ENCODE data around the gene SPSB3. TPM values are rescaled to one million over a fixed set of nuclear protein-coding genes. Genes with fewer than 3 reads are reported as not detected.
"Not testable (repeated sequence)": the region's sequence is repeated elsewhere in the genome, so short reads cannot be mapped to it uniquely, and the experiment has no call there.

Gene SPSB3
- total RNA-seq, 3 donors from 2014 or later, result 39.7 to 56.5 (median 52.2) TPM

DNA sequence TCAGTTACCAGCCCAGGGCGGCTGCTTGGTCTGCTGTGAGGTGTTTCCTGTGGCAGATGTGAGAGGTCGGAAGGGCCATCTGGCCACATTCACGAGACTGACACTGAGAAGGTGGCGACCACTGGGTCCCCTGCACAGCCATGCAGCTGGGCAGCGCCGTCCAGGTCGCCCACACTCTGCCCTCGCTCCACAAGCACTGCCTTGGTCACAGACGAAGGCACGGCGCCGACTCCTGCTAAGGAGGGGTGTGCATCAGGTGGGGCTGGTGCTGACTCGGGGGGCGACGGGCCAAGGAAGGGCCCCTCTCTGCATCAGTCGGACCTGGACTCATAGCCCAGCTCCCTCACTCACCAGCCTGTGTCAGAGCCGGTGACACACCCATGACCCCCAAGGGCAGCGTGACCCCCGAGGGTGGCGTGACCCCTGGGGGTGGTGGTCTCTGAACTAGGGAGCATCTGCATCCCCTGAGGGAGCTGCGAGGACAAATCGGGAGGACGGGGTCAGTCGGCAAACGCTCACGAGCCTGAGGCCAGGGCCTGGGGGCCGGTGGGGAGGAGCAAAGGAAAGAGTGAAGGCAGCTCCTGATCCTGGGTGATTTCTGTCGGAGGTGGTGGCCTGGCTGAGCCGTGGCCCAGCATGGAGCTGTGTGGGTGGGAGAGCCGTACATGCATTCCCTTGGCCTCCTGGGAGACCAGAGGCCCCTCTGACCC is 41.4 kb downstream of the SPSB3 start:
- no peak overlapping the region for H3K4me3 ChIP-seq
- DNase-seq (no peak), ATAC-seq (no peak)
- TF ChIP-seq, protein P1, sequence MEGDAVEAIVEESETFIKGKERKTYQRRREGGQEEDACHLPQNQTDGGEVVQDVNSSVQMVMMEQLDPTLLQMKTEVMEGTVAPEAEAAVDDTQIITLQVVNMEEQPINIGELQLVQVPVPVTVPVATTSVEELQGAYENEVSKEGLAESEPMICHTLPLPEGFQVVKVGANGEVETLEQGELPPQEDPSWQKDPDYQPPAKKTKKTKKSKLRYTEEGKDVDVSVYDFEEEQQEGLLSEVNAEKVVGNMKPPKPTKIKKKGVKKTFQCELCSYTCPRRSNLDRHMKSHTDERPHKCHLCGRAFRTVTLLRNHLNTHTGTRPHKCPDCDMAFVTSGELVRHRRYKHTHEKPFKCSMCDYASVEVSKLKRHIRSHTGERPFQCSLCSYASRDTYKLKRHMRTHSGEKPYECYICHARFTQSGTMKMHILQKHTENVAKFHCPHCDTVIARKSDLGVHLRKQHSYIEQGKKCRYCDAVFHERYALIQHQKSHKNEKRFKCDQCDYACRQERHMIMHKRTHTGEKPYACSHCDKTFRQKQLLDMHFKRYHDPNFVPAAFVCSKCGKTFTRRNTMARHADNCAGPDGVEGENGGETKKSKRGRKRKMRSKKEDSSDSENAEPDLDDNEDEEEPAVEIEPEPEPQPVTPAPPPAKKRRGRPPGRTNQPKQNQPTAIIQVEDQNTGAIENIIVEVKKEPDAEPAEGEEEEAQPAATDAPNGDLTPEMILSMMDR (IDR thresholded peaks at IDR 0.05), result no peak
- no peaks in the 10 kb centered on the region for H3K9me3 ChIP-seq
- H3K4me1 ChIP-seq (ENCODE audit: low read depth), result no peaks in the 10 kb centered on the region
- H3K36me3 ChIP-seq (ENCODE audit: low read depth), result no peaks in the 10 kb centered on the region
- intact Hi-C loops (cut with DNase I, micrococcal nuclease), result no loop called here

DNA sequence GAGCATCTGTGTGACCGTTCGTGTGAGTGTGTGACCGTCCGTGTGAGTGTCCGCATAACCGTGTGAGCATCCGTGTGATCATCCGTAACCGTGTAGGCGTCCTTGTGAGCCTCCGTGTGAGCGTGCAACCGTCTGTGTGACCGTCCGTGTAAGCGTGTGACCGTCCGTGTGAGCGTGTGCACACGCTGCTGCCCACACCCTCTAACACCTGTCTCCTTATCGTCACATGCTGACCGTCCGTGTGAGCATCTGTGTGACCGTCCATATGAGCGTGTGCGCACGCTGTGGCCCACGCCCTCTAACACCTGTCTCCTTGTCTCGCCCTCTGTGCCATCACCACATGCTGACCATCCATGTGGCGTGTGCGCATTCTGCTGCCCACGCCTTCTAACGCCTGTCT is 42.1 kb downstream of the SPSB3 start:
- Histone ChIP-seq H3K9me3 (no peaks in the 10 kb centered on the region), H3K36me3 (ENCODE audit: low read depth) (no peaks in the 10 kb centered on the region), H3K4me3 (no peak overlapping the region), H3K4me1 (ENCODE audit: low read depth) (no peaks in the 10 kb centered on the region)
- ATAC-seq (no peak), DNase-seq (no peak)
- TF ChIP-seq, protein P1 (IDR thresholded peaks at IDR 0.05), result no peak
- intact Hi-C loops (cut with DNase I, micrococcal nuclease), result no loop called here

DNA sequence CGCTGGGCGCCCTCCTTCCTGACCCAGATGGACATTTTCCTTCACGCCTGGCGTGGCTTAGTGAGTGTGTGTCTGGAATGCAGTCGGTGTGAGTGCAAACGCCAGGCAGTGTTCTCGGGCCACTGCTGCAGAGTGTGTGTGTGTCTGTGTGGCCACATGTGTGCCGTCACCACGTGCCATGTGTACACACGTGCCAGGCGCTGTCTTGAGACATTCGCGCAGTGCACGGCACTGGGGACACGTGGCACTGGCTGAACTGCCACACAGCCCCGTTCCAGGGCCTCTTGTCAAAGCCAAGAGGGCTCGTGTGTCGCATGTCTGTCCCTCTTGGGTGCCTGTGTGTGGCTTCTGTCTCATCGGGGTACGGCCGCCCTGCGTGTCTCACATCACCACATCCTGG is 47.6 kb downstream of the SPSB3 start:
- intact Hi-C loops (cut with DNase I, micrococcal nuclease), result no loop called here
- no peak for DNase-seq
- H3K9me3 ChIP-seq, result no peaks in the 10 kb centered on the region
- no peaks in the 10 kb centered on the region for H3K4me1 ChIP-seq (ENCODE audit: low read depth)
- H3K36me3 ChIP-seq (ENCODE audit: low read depth), result no peaks in the 10 kb centered on the region
- no peak for ATAC-seq
- TF ChIP-seq, protein P1 (IDR thresholded peaks at IDR 0.05), result no peak
- no peak overlapping the region for H3K4me3 ChIP-seq

DNA sequence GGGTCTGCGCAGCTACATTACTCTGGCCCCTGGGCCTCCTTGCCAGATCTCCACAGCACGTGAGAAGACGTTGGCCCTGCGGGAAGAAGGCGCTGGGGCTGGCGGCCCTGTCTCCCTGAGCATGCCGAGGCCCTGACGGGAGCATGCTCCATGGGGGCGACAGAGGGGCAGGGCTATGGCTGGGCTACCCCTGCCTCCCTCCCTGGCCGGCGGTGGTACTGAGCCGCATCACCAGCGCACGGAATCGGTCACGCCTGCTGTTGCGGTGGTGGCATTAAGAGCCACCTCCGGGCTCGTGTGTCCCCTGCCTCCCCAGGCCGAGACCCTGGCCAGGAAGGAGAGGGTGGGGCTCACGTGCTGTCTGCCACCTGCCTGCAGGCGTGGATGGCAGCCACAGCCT is 48.2 kb downstream of the SPSB3 start:
- DNase-seq (no peak), ATAC-seq (no peak)
- Histone ChIP-seq H3K36me3 (ENCODE audit: low read depth) (no peaks in the 10 kb centered on the region), H3K9me3 (no peaks in the 10 kb centered on the region), H3K4me1 (ENCODE audit: low read depth) (no peaks in the 10 kb centered on the region), H3K4me3 (no peak overlapping the region)
- TF ChIP-seq, protein P1 (IDR thresholded peaks at IDR 0.05), result no peak
- intact Hi-C loops (cut with DNase I, micrococcal nuclease), result no loop called here

DNA sequence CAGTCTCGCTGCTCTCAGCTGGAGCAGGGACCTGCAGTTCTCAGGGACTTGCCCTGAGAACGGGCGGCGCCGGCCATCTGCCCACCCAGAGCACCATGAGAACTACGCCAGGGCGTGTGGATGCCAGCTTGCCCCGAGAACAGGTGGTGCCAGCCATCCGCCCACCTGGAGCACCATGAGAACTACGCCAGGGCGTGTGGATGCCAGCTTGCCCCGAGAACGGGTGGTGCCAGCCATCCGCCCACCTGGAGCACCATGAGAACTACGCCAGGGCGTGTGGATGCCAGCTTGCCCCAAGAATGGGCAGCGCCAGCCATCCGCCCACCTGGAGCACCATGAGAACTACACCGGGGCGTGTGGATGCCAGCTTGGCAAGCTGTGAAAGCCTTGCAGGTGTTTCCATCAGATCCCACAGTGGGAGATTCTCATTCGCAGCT is 49.8 kb downstream of the SPSB3 start:
- H3K36me3 ChIP-seq (ENCODE audit: low read depth); intact Hi-C loops (cut with DNase I, micrococcal nuclease); H3K4me1 ChIP-seq (ENCODE audit: low read depth); H3K9me3 ChIP-seq; DNase-seq; H3K4me3 ChIP-seq; ATAC-seq: not testable (repeated sequence)

DNA sequence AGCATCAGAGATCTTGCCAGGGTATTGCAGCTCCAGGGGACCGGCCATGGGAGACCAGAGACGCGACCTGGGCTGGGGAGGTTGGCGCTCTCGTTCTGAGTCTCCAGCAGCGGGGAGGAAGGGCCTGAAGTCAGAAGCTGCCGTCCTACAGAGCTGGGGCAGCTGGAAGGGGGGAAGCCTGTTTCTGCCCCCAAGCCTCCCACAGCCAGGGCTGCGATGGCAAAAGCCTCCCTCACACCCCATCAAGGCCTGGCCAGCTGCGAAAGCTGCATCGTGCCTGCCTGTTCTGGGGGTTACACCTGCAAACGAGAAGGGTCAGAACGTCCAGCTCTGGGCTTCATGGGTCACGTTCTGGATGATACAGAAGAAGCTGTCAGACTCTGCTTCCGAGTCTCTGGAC is 50.3 kb downstream of the SPSB3 start:
- no peaks in the 10 kb centered on the region for H3K36me3 ChIP-seq (ENCODE audit: low read depth)
- intact Hi-C loops (cut with DNase I, micrococcal nuclease), result no loop called here

More for the DNA sequence above, 50.3 kb downstream of the SPSB3 start:
- ATAC-seq (no peak), DNase-seq (no peak)
- TF ChIP-seq, protein P1 (IDR thresholded peaks at IDR 0.05), result no peak
- no peaks in the 10 kb centered on the region for H3K4me1 ChIP-seq (ENCODE audit: low read depth)
- H3K9me3 ChIP-seq, result no peaks in the 10 kb centered on the region
- no peak overlapping the region for H3K4me3 ChIP-seq

All from mucosa of descending colon (tissue), 3 donors.